Measurements from ENCODE around the gene BCKDHB. TPM values are rescaled to one million over a fixed set of nuclear protein-coding genes. Genes with fewer than 3 reads are reported as not detected.

The BCKDHB gene
- total RNA-seq, 1 experiment from 2014 or later: 29.7 TPM

DNA sequence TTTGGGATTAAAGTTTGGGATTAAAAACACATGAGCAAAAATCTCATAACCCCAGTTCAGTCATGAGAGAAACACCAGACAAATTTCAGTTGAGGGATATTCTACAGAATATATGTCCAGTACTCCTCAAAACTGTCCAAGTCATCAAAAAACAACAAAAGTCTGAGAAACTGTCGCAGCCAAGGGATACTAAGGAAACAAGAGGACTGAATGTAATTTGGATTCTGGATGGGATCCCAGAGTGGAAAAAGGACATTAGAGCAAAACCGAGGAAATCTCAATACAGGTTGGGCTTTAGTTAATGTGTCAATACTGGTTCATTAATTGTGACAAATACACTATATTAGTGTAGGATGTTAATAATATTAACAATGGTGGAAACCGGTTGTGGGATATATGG lies 219.3 kb downstream of the BCKDHB start:
- intact Hi-C loops (cut with micrococcal nuclease; ENCODE audit: unreplicated experiment): no loop called here
- no peaks in the 10 kb centered on the region for H3K27me3 Mint-ChIP-seq (ENCODE audit: insufficient read depth, unreplicated experiment)
- no peak overlapping the region for H3K4me3 Mint-ChIP-seq (ENCODE audit: unreplicated experiment)
- no peaks in the 10 kb centered on the region for H3K9me3 Mint-ChIP-seq (ENCODE audit: unreplicated experiment)
- BruUV-seq (replicated peaks): no TSS peak
- Histone ChIP-seq H3K4me3 (ENCODE audit: low read depth, low read length) (no peak overlapping the region), H3K27me3 (replicated peaks; ENCODE audit: control insufficient read depth, insufficient read depth, low read length) (no peaks in the 10 kb centered on the region), H3K36me3 (ENCODE audit: control insufficient read depth, insufficient read depth, low read length) (no peaks in the 10 kb centered on the region), H3K9me3 (no peaks in the 10 kb centered on the region), H3K4me1 (no peaks in the 10 kb centered on the region)
- H3K36me3 Mint-ChIP-seq (ENCODE audit: insufficient read depth, unreplicated experiment): peaks cover 4% of the 10 kb centered on the region
- TF ChIP-seq, protein P1, sequence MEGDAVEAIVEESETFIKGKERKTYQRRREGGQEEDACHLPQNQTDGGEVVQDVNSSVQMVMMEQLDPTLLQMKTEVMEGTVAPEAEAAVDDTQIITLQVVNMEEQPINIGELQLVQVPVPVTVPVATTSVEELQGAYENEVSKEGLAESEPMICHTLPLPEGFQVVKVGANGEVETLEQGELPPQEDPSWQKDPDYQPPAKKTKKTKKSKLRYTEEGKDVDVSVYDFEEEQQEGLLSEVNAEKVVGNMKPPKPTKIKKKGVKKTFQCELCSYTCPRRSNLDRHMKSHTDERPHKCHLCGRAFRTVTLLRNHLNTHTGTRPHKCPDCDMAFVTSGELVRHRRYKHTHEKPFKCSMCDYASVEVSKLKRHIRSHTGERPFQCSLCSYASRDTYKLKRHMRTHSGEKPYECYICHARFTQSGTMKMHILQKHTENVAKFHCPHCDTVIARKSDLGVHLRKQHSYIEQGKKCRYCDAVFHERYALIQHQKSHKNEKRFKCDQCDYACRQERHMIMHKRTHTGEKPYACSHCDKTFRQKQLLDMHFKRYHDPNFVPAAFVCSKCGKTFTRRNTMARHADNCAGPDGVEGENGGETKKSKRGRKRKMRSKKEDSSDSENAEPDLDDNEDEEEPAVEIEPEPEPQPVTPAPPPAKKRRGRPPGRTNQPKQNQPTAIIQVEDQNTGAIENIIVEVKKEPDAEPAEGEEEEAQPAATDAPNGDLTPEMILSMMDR (IDR thresholded peaks at IDR 0.05; ENCODE audit: insufficient read depth in 1 of 2, low read depth in 1 of 2, low read length in 1 of 2, severe bottlenecking in 1 of 2, unreplicated experiment in 1 of 2): no peak
- no peak overlapping the region for H3K27ac Mint-ChIP-seq (ENCODE audit: unreplicated experiment)
- DNase-seq: no peak
- H3K4me1 Mint-ChIP-seq (ENCODE audit: low read depth, unreplicated experiment): no peaks in the 10 kb centered on the region
- POLR2A ChIA-PET: no interaction called here
- CTCF ChIA-PET: no interaction called here

DNA sequence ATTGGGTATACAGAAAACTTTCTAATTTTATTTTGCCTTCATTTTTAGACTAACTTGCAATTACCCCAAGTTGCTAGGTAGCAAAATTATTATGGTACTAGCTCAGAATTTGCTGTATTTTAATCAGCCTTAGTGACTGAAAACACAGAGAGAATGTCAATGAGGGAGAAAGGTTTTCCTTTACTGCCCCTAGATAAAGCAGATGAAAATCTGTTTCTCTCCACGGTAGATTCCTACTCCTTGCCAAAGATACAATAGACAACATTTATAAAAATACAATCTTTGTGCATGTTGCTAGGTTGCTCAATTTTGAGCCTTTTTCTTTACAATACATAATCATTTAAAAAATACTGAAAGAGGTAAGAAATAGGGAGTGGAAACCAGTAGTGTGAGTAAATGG lies 222.2 kb downstream of the BCKDHB start:
- H3K27me3 ChIP-seq (replicated peaks; ENCODE audit: control insufficient read depth, insufficient read depth, low read length): no peaks in the 10 kb centered on the region
- ChIA-PET CTCF (no interaction called here), POLR2A (no interaction called here)

DNA sequence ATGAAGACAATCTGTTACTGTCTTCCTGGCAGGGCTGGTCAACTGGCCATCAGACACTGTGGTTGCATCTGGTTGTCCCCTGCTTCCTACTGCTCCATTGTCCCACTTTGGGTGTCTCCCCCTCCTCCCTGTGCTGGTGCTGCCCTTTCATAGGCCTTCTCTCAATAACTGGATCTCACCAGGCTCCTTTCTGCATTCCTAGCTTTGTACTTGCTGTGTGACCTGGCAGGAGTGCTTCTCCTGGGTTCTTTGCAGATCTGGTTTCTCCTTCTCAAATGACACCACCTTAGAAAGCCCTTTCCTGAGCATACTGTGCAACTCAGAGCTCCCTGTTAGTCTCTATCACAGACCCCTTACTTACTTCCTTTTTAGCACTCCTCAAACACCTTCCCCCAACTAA lies 223.0 kb downstream of the BCKDHB start:
- POLR2A ChIA-PET: interaction anchor here (0.6 kb wide), 1 partner anchor 1117 kb away, joined by 3 read pairs; no protein-coding TSS in a partner anchor
- peaks cover 4% of the 10 kb centered on the region for H3K36me3 Mint-ChIP-seq (ENCODE audit: insufficient read depth, unreplicated experiment)
- no peaks in the 10 kb centered on the region for H3K4me1 Mint-ChIP-seq (ENCODE audit: low read depth, unreplicated experiment)
- H3K4me3 ChIP-seq (ENCODE audit: low read depth, low read length): no peak overlapping the region
- H3K27me3 Mint-ChIP-seq (ENCODE audit: insufficient read depth, unreplicated experiment): no peaks in the 10 kb centered on the region
- no peaks in the 10 kb centered on the region for H3K9me3 Mint-ChIP-seq (ENCODE audit: unreplicated experiment)
- no peaks in the 10 kb centered on the region for H3K27me3 ChIP-seq (replicated peaks; ENCODE audit: control insufficient read depth, insufficient read depth, low read length)
- no peaks in the 10 kb centered on the region for H3K4me1 ChIP-seq
- TF ChIP-seq, protein P1 (IDR thresholded peaks at IDR 0.05; ENCODE audit: insufficient read depth in 1 of 2, low read depth in 1 of 2, low read length in 1 of 2, severe bottlenecking in 1 of 2, unreplicated experiment in 1 of 2): no peak
- no peak overlapping the region for H3K4me3 Mint-ChIP-seq (ENCODE audit: unreplicated experiment)
- intact Hi-C loops (cut with micrococcal nuclease; ENCODE audit: unreplicated experiment): no loop called here
- no TSS peak for BruUV-seq (replicated peaks)
- no peaks in the 10 kb centered on the region for H3K36me3 ChIP-seq (ENCODE audit: control insufficient read depth, insufficient read depth, low read length)
- H3K27ac Mint-ChIP-seq (ENCODE audit: unreplicated experiment): no peak overlapping the region
- no peak for DNase-seq
- no peaks in the 10 kb centered on the region for H3K9me3 ChIP-seq
- CTCF ChIA-PET: no interaction called here

More for the DNA sequence above, 222.2 kb downstream of the BCKDHB start:
- Mint-ChIP-seq H3K36me3 (ENCODE audit: insufficient read depth, unreplicated experiment) (peaks cover 4% of the 10 kb centered on the region), H3K4me1 (ENCODE audit: low read depth, unreplicated experiment) (no peaks in the 10 kb centered on the region), H3K9me3 (ENCODE audit: unreplicated experiment) (no peaks in the 10 kb centered on the region), H3K4me3 (ENCODE audit: unreplicated experiment) (no peak overlapping the region), H3K27ac (ENCODE audit: unreplicated experiment) (no peak overlapping the region), H3K27me3 (ENCODE audit: insufficient read depth, unreplicated experiment) (no peaks in the 10 kb centered on the region)
- no peaks in the 10 kb centered on the region for H3K36me3 ChIP-seq (ENCODE audit: control insufficient read depth, insufficient read depth, low read length)
- intact Hi-C loops (cut with micrococcal nuclease; ENCODE audit: unreplicated experiment): no loop called here
- H3K4me3 ChIP-seq (ENCODE audit: low read depth, low read length): no peak overlapping the region
- DNase-seq: no peak
- H3K9me3 ChIP-seq: no peaks in the 10 kb centered on the region
- BruUV-seq (replicated peaks): no TSS peak
- TF ChIP-seq, protein P1 (IDR thresholded peaks at IDR 0.05; ENCODE audit: insufficient read depth in 1 of 2, low read depth in 1 of 2, low read length in 1 of 2, severe bottlenecking in 1 of 2, unreplicated experiment in 1 of 2): no peak
- no peaks in the 10 kb centered on the region for H3K4me1 ChIP-seq

All from Caco-2 (cell line).